Activated CD4-positive, alpha-beta T cell treated with anti-CD3 and anti-CD28 coated beads for 48 hours (primary cell): ENCODE measurements around the gene CCDC78.

Experiments
- DNase-seq: peaks from one replicate; pipeline ENCODE4 v3.0.0-alpha.2; 2020

CCDC78 gene

DNA sequence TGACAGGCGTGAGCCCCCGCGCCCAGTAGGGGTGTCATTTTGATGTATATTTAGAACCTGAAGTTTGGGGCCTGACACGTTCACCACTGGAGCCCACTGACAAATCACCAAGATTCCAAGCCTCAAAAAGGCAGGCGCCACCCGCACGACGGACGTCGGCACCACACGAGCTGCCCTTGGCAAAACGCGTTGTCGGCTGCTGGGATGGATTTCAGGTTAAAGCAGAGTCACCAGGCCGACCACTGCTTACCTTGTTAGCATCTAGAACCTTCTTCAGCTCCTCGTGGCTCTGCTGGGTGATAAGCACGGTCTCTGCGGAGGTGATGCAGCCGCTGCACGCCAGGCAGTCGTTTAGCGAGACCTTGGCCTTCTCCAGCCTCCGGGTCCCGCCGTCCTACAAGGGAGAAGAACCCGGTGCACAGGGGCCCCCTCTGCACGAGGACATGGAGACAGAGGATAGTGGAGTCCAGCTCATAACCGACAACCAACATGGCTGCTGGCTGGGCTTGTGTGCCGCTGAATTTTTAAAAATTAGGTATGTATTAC lies 10.8 kb upstream of the CCDC78 start:
- no peak for DNase-seq

DNA sequence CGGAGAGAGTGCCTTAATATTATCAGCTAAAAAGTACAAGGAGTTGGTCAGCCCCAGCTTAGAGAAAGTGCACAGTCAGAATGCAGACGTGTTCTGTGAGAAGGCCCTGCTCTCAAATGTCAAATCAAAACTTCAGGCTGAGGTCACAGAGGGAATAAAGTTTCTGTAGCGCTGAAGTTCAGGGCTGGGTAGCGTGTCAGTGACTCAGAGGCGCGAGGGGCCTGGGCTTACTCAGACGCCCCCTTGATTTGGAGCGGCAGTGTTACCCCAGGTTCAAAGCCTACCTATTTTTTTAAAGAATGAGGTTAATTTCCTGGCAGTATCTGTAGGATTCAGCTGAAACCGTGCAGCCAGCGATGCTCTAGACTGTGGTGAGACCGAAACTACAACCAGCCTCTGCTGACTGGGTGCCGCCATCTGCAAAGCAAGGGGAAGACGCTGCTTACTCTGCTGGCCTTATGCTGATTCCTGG lies 9.8 kb upstream of the CCDC78 start:
- DNase-seq: peak; percentile 84

DNA sequence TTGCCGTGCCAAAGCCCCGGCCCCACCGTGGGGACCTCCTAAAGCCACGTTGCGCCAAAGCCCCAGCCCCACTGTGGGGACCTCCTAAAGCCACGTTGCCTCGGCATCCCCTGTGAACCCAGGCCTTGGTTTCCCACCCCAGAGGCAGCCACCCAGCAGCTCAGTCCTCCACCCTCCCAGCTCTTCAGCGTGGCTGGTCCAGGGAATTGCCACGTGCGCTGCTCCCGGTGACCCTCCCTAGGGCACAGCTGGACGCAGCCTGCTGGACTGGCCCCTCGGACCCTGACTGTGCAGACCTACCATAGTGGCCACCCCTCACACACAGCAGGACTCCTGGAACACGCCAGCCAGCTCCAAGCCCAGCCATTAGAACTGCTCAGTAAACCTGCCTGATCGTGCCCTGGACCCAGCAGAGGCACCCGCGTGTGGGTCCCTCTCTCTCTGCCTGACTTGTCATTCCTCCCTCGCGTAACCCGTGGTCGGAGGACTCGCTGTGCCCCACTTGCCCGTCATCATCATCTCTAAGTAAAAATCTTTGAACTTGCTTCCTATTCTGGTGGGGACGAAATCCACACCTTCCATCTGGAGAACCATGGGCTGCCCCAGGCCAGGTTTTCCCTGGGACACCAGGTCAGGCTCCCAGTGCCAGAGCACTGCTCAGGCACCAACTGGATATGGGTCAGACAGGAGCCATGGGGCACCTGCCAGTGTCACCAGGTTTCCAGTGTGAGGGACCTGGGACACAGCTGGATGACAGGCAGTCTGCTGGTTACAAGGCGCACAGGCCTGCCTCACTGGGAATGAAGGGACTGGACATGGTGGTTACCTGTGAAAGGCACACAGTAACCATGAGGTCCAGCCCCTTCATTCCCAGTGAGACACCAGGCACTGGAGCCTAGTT lies 9.0 kb upstream of the CCDC78 start:
- DNase-seq: no peak

DNA sequence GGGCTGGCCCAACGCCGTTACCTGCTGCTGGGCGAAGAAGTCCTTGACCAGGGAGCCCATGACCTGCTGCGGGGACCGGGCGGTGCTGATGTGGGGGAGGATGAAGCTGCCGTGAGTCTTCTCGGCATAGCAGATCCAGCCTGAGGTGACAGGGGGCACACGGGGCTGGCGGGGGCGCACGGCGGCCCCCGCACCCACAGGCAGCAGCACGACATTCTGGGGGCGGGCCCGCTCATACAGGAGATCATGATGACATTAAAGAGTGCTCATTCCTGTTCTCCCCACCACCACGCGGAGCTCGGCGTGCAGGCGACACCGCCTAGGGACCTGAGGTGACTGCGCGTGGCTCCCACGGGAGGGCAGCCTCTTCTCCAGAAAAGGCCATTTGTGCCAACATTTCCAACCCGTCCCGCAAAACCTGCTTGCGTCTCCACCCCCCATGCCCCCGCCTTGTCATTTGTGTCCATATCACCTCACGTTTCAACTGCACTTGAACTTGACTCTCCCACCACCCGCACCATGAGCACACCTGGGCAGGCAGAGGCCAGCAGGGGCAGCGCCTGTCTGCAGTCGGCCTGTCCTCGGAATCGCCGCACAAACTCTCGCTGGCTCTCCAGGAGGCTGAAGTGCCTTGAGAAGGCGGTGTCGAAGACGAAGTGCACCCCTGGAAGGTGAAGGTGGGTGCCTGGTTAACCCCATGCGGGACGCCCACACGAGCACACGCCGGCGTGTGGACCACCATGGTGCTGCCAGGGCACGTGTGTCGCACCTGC lies 8.2 kb upstream of the CCDC78 start:
- no peak for DNase-seq

DNA sequence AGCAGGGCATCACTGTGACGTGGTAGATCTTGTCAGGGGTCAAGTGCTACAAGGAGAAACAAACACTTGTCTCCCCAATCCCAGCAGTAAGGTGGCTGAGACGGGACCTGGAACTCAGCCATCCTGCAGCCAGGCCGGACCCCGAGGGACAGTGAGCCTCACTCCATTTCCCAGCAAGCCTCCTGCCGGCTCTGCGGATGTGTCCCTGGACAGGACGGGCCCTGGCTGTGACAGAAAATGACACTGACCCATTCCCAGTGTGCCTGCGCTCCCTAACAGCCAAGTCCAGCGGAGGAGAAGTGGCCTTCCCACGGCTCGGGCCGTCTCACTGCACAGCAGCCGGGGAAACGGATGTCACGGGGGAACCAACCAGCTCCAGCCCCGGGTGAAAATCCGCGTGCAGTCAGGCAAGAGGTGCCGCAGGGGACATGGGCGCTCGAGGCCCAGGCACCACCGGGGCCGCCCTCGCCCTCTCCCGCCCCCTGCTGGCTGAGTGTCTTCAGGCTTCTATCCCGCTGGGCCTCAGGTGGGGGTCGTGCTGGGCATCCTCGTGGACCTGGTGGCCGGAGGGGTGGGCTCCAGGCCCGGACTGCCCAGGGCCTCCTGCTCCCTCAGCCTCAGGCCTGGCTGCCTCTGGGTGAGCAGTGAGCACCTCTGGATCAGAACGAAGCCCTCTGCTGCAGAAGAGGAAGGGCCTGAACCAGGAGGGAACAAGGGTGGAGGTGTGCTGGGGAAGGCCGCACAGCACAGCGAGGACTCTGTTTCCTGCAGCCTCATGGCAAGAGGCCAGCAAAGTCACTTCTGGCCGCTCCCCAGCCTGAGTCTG lies 7.4 kb upstream of the CCDC78 start:
- peak; percentile 54 for DNase-seq

DNA sequence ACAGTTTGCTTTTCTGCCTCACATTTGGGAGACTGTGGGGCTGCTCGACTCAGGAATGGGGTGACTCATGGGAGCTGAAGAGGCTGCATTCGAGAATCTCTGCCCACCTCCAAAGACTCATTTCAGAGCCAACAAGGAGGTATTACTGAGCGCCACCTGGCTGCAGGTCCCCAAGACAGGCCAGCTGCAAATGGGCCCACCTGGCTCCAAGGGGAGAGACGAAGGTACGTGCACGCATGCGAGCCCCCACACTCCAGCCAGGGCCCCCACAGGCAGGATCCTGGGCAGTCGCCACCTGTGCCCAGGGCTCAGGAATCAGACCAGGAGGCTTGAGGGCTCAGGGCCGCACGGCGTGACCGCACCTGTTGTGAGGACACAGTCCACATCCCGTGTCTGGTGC lies 6.7 kb upstream of the CCDC78 start:
- DNase-seq: no peak

DNA sequence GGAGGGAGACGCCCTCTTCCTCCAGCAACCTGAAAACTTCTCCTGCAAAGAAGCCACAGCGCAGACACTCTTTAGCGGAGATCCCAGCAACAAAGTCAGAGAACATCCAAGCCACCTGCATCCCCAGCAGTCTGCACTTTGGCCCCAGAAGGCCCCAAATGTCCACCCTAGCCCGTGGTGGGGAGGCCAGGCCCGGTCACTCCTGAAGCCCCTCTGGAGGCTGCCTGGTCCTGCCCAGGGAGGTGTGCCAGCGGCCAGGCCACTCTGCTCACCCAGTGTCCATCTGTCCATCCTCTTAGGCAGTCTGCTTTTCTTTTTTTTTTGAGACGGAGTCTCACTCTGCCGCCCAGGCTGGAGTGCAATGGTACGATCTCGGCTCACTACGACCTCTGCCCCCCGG lies 6.1 kb upstream of the CCDC78 start:
- no peak for DNase-seq

DNA sequence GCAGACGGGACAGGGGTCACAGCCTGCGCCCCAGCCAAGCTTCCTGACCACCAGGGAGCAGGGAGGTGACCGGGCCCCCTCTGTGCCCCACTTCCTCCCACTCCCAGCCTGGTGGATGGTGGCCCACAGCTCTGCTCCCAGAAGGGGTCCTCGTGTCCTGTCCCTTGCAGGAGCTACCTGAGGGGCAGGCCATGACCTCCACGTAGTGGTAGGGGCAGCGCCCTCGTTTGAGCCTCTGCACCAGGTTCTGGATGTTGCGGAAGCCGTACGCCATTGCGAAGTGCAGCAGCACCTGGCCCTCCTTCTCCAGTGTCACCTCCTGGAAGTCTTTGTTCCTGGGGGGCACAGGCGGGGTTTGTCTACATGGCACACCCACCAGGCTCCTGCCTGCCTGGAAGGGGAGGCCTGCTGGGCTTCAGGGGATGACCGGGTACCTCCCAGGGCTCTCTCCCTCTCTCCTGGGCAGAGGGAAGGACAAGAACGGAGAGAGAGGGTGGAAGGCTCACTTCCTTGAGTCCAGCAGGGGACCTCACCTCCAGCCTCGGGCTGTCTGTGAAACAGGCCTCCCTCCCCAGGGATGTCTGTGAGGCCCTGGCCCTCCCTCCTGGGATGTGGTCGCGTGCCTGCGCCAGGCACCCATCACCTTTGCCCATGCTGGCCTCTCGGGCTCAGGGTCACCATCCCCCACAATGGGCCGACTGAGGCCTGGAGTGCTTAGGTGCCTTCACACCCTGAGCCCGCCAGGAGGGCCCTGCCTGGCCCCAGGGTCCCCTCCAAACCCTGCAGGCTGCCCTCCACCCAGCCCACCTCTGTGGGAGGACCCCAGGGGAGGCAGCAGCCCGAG lies 4.6 kb upstream of the CCDC78 start:
- no peak for DNase-seq

DNA sequence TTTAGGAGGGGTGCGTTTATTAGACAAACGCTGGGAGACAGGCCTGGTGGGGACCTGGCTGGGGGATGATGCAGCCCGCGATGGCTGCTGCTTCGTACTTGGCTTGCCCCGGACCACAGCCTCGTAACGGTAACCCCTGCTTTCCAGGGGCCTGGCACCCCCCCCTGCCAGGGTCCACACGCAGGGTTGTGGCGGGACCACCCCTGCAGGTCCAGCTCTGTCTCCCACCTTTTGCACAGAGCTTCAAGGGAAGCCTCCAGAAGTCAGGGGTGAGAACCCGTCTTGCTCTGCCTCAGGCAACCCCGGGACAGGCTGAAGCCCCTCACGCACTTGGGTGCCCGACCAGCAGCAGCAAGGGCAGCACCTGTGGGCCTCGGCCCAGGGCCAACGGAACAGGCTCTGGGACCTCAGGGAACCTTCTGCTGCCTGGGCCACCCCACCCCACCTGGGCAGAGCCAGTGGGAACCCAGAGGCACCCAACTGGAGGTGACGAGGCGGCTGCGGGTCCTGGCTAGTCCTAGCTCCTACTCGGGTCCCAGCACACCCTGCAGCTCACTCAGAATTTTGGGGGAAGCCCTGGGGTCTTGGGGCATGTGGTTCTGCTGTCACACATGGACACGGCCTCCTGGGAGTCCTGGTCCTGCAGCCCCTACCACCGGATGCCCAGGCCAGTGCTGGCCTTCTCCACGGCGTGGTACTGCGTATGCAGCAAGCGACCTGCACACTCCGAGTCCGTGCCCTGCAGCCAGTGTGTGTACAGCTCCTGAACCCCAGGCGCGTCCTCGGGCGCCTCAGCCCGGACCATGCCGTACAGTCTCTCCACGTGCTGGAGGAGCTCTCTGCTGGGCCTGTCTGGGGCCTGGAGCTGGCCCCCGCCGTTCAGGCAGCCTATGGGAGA lies 3.8 kb upstream of the CCDC78 start:
- no peak for DNase-seq

DNA sequence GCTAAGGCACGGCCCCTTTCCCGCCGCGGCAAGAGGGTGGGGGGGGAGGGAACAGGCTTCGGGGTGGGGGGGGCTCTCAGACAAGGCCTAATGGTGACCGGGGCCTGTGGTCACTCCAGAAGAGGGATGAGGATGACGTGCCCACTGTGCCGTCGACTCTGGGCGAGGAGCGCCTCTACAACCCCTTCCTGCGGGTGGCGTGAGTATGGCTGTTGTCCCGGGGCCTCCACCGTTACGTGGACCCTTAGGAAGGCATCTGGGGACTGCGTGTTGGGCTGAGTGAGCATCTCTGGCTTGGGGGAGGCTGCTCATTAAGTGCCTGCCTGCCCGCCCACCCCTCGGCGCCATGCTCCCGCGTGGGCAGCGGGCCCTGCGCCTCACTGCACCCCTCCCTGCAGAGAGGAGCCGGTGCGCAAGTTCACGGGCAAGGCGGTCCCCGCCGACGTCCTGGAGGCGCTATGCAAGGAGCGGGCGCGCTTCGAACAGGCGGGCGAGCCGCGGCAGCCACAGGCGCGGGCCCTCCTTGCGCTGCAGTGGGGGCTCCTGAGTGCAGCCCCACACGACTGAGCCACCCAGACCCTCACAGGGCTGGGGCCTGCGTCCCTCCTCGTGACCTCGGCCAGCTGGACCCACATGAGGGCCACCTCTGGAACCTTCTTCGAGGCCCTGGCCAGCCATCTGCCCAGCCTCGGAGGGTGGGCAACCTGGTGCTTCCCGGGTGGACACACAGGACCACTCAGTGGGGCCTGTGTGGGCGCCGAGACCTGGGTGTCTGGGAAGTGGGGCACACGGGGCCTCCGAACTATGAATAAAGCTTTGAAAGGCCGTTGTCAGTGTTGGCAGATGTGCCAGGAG lies 2.9 kb upstream of the CCDC78 start:
- DNase-seq: no peak

DNA sequence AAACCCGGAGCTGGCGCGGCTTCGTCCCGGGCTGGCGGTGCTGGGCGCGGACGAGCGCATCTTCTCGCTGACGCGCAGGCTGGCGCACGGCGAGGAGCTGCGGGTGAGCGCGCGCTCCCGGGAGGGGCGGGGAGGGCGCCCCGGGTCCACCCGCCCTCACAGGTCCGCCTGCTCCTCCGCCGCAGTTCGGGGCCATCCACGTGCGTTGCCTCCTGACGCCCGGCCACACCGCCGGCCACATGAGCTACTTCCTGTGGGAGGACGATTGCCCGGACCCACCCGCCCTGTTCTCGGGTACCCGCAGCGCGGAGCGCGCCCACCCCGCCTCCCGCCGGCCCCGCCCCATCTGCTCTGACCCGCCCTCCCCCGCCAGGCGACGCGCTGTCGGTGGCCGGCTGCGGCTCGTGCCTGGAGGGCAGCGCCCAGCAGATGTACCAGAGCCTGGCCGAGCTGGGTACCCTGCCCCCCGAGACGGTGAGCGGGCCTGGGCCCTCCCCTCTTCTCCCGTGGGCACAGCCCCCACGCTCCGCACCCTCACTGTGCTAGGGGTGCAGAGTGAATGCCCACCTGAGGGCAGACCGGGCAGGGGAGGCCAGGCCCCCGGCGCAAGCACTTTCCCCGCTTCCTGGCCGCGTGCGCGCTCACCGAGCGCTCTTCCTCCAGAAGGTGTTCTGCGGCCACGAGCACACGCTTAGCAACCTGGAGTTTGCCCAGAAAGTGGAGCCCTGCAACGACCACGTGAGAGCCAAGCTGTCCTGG lies 2.1 kb upstream of the CCDC78 start:
- DNase-seq: peak; percentile 66

DNA sequence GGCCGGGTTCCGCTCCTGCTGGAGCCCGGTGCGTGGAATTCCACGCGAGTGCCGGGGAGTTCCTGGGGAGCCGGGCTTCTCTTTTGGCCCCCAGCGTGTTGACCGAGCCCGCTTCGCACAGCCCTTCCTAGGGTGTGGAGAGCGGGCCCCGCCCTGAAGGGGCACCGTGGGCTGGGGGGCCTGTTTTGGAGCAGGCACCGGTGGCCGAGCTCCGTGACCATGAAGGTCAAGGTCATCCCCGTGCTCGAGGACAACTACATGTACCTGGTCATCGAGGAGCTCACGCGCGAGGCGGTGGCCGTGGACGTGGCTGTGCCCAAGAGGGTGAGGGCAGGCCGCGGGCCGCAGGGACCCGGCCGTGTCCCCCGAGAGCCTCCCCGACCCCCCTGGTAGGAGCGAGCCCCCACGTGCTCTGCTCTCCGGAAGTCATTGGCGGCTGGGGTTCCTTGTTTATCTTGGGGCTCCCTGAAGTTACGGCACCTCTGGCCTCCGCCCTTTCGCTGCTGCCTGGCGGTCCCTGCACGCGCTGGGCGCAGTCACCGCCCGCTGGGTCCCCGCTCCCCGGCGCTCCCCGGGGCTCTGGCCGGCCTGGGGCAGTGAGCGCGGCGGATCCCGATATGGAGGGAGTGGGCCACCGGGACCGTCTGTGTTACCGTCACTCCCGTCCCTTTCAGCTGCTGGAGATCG lies 1.2 kb upstream of the CCDC78 start:
- DNase-seq: peak; percentile 43

DNA sequence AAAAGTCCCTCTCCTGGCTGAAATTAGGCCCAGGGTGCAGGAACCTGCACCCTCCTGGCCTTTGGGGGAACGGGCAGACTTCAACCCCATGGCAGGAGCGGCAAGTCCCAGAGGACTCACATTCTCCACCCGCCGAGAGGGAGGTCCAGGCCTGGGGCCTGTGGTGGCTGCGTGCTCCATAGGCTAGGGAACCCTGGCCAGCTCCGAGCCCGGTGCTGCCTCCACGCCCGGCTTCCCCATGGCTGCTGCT lies 130 bp downstream of the CCDC78 start:
- no peak for DNase-seq

DNA sequence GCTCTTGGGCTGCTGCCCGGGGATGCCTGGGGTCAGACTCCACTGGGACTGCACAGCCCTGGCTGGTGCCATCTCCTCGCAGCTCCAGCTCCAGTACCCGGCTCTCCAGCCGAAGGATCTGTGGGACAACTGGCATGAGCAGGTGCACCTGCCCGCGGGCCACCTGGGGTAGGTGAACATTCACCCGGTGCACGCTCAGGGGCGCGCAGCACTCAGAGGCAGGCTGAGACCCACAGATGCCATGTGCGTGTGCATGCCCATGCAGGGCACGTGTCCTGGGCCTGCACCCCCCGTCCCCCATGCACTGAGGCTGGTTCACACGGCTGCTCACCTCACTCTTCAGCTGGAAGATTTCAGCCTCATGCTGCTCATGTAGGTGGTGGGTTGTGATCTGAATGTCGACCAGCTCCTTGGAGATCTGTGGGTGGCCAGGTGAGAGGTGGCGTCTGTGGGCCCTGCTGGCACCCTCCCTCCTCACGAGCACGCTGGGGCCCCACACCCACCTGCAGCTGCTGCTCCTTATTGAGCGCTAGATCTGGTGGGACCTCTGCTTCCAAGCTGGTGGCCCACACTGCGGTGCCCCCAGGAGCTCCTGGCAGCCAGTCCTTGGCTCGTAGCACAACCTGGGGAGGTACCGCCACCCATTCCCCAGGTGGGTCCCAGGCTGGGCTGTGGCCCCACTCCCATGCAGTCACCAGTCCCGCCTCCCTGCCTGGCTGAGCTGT lies 618 bp downstream of the CCDC78 start:
- no peak for DNase-seq

DNA sequence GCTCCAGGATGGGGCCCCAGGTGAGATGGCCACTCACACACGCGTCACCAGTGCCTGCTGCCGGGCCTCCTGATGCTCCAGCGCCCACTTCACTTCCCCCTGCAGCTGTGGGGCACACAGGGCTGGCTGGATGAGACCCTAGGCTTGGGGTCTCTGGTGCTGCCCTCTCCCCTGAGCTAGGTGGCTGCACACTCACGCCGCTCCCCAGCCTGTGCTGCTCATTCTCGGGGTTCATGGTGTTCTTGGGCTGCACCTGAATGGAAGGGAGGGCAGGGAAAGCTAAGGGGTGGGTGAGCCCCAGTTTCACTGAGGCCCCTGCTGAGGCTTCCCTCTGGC lies 1.2 kb downstream of the CCDC78 start:
- no peak for DNase-seq

DNA sequence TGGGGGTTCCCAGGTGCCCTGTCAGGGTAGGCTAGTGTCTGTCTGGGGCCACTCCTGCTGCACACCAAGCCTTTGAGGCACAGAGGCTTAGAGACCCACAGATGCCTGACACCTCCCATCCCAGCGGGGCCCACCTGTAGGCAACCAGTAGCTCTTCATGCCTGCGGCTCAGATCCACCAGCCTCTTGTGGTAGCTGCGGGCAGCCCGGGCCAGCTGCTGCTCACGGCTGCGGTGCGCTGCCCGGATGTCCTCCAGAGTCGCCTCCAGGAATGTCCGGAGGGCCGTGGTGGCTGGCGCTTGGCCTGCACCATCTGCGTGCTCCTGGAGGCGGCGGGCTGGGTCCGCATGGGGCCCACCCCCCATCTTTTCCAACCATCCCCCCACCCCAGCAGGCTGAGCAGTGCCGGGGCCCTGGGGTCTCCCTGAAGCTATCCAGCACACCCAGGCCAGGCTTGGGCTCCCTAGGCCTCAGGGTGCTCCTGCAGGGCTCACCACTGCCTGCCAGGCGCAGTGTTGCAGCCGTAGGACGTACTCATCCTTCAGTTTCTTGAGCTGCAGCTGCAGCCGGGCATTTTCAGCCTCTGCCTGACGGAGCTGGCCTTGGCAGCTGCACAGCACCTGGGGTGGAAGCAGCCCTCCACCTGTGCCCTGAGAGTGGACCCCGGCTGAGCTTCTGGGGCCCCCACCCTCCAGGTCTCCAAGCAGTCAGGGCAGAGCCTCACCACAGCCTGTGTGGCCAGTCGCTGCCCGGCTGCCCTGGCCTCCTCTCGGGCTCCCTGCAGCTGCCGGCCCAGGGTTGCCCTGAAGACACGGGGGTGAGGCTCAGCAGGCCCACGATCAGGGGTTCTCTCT lies 1.8 kb downstream of the CCDC78 start:
- no peak for DNase-seq

DNA sequence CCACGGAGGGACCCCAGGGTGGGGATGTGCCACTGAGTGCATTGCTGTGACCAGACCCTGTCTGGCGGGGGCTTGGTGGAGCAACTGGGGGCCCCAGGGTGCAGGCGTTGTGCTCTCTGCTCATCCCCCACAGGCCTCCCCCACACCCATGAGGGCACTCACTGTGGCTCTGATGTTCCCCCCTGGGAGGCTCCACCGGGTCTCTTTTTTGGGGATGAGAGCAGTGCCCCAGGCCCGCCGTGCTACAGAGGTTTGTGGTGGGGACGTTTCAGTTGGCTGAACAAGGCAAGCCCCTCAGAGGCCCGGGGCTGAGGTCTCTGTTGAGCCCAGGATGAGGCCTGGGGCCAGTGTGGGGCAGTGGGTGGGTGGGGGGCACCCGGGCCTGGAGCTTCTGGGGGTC lies 2.5 kb downstream of the CCDC78 start:
- DNase-seq: no peak
